CD4-positive, alpha-beta T cell treated with Interleukin-10 for 1 hour (primary cell): ENCODE measurements around the gene AIM2.
"Not testable (repeated sequence)": the region's sequence is repeated elsewhere in the genome, so short reads cannot be mapped to it uniquely, and the experiment has no call there.

Source experiments
- DNase-seq: peaks from one replicate; pipeline ENCODE4 v3.0.0-alpha.2; 2020

AIM2 gene

GRCh38 chr1:159077120-159077961 lies 775 bp upstream of the AIM2 start:
- DNase-seq: peak; percentile 98

GRCh38 chr1:159071970-159072582 lies 4.5 kb downstream of the AIM2 start:
- peak; percentile 65 for DNase-seq

- DNase-seq: no peak
Observed at GRCh38 chr1:159068886-159069285, 7.7 kb downstream of the AIM2 start.

DNA sequence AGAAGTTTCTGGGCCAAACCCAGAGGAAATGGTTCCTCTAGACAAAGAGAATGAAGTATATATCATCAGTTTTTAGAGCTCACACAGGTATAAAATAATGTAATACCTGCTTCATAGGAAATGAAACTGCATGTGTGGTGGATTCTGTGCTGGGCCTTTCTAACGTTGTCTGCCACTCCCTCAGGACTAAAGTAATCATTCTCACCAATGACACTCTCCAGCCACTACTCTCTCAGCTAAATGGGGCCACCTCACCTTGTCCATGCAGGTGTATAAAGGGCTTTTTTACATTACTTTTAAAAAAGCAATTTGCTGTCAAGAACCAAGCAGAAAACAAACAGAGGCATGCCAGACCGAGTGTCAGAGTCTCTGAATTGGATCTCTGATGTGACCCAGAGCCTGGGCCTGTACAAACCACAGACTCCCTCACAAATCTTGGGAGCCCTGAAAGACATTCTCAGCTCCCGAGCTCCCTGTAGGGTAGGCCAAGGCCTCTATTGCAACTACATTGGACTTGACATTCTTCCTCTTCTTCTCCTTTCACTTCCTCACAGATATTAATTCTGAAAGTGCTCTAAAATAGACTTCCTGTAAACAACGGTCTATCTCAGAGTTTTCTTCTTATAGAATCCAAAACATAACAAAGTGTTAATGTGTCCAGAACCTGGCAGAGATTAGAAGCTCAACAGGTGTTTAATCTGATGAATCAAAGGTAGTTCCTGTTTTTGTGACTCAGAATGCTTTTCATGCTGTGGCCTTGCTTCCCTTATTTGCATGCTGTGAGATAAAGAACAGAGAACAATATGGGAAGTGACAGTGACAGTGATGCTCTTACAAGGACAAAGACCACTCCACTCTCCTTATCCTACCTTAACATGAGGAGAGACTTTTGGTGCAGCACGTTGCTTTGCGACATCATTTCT lies 8.6 kb downstream of the AIM2 start:
- peak; percentile 54 for DNase-seq

GRCh38 chr1:159066108-159066507 lies 10.5 kb downstream of the AIM2 start:
- no peak for DNase-seq

GRCh38 chr1:159065106-159065505 lies 11.5 kb downstream of the AIM2 start:
- no peak for DNase-seq

GRCh38 chr1:159058751-159059150 lies 17.8 kb downstream of the AIM2 start:
- DNase-seq: no peak

DNA sequence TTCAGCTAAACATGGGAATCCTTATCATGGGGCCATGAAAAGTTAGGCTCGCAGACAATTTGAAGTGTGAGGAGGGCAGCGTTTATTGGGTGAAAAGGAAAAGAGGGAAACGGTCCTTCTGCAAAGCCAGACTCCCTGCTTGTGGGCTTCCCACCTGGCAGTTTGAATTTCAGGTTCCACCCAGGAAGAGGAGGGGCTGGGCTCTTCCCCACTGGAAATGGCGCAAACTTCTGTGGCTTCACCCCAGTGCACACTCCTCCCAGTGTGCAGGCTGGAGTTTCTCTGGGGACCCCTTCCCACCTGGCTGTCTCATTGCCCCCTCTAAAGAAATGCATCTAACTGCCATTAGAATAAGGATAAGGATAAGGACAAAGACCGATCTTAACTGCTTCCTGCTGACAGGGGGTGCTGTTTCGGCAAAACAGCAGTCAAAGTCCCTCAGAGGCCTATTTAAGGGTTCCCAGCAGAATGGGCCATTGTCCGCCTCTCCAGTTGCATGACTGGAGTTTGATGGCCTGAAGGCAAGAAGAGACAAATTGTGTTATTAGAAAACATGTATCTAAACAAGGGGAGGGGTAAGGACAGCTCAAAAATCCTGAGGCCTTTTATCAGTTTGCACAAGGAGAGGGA lies 20.4 kb downstream of the AIM2 start:
- no peak for DNase-seq

DNA sequence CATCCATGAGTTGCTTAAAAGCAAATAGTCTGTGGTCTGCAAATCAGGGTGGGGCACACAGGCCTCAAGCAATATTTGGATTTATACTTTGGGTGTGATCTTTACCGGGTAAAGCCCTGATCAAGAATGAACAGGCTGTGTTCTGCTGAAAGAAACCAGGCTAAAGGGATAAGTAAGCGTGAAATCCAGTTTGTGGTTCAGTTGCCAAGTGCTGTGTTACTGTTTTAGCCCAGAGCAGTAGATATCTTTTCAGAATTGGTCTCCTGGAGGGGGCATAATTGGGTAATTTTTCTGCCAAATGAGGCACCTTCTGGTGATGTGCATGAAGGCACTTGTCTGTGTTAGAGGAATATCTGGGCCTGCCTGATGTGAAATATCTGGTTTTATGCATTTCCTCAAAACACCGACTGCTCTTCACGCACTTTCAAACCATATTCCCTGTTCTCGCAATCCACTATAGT lies 21.4 kb downstream of the AIM2 start:
- no peak for DNase-seq

DNA sequence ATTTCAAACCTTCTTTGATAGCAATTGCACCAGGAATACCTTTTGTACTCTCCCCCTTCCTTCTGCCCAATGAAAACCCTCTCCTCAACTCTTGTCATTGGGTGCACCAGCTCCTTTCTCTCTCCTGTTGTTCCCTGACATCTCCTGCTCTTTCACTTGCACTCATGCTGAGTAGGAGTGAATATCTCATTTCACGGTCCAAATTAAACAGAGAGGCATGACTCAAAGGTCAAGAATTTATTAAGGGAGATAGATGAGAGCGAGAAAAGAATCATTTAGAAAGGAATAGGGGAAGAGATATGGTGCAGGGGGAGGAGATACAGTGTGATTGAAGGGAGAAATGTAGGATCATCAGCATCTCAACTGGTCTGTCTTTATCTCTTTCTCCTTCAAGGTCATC lies 22.1 kb downstream of the AIM2 start:
- no peak for DNase-seq

DNA sequence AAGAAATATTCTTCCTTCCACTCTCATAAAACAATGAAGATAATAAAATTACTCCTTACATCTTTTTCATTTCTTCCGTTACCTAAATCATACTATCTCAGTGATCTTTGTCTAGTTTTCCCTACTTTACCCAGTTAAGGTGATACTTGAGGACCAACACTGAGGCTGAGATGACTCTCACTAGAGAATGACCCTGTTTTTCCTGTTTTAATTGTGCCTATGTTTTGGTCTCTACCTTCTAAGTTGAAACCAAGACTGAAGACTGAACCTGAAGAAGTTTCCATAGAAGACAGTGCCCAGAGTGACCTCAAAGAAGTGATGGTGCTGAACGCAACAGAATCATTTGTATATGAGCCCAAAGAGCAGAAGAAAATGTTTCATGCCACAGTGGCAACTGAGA lies 25.1 kb downstream of the AIM2 start:
- DNase-seq: no peak

DNA sequence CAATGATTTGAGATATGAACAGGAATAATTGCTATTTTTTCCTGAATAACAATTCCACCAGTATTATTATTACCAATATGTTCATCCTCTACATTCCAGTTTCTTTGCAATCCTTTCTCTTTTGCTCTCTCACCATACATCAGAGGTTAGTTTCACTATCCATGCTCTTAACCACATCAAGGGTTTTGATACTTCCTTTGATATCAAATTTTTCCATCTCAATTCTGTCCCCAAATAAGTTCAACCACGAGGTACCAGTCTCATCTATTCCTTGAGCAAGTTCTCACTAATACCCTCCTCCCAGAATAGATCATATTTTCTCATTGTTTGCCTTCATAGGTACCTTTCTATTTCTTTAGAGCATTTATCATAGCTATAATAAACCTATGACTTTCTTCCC lies 30.1 kb downstream of the AIM2 start:
- peak; percentile 39 for DNase-seq

DNA sequence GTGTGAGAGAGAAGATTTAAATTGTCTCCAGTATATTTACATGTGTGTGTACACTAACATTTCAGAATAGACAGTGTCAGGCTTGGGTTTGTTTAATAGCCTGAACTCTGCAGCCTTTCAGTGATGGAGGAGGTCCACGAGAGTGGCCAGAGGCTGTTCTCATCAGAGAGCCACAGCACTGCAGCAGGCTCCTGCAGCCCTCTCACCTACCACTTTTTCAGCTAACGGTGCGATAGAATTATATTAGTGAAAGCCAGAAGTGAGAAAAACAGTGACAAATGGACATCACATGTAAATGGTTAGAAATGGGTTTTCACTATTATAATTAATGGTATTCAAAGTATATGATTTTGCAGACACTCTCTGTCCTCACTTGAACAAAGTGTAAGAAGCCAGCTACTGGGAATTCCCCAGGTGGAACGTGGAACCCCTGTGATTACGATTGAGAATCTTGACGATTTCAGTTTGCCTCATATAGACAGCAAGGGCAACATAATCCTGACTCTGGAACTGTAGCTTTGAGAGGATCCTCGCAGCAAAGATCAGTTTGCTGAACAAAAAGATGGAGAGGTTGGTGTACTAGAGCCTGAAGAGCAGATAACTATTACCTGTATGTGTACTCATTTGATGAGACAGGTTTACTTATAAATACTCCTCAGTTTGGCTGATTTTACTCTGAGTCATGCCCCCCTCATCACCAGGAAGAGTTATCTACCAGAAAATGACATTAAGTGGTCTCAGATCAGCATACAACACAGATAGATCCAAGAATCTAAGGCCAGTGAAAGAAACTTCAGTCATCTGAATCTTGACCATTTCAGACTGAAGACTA lies 35.5 kb downstream of the AIM2 start:
- DNase-seq: no peak

- DNase-seq: no peak
Observed at GRCh38 chr1:159040206-159040605, 36.4 kb downstream of the AIM2 start.

DNA sequence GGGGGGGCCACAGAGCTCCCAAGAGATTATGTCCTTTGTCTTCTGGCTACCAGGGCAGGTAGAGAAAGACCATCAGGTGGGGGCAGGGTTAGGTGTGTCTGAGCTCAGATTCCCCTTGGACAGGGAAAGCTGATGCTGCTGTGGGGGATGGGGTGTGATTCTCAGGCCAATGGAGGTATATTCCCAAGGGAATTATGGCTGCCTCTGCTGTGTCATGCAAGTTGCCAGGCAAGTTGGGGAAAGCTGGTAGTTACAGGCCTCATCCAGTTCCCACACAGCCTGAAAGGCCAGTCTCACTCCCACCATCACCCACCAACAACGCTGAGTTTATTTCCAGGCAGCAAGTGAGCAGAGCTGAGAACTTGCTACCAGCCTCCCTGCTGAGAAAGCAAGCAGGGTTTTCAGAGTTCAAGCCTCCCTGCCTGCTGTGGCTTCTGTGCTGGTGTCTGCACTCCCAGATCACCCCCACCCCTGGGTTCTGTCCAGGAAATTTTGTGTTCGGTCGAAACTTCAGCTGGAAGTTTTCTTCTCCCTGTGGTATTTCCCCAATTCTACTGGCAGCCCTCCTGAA lies 45.6 kb downstream of the AIM2 start:
- DNase-seq: no peak

GRCh38 chr1:159030311-159030710 lies 46.3 kb downstream of the AIM2 start:
- DNase-seq: no peak

DNA sequence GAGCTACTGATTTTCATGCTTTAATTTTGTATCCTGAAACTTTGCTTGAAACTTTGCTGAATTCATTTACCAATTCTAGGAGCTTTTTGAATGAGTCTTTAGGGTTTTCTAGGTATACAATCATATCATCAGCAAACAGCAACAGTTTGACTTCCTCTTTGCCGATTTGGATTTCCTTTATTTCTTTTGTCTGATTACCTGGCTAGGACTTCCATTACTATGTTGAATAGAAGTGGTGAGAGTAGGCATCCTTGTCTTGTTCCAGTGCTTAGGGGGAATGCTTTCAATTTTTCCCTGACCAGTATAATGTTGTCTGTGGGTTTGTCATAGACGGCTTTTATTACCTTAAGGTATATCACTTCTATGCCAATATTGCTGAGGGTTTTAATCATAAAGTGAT lies 49.7 kb downstream of the AIM2 start:
- DNase-seq: not testable (repeated sequence)

- no peak for DNase-seq
Observed at GRCh38 chr1:159025043-159025442, 51.5 kb downstream of the AIM2 start.

DNA sequence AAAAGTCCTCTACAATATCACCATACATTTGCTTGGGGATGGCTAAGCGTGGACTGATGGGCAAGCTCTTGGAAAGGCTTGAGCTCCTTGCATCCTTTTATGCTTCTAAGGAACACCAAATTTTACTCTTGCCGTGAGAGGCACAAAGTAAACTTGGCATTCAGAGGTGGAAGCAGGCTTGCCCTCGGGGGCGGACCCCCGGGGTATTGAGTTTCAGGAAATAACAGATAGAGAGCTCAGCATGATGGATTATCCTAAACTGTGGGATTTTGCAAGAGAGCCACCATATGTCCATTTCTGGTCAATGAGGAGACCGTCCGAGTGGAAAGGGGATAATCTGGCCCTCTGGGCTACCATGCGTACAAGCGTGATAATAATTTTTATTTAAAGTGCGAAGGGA lies 52.8 kb downstream of the AIM2 start:
- no peak for DNase-seq

- peak; percentile 77 for DNase-seq
Observed at GRCh38 chr1:159015440-159015909, 61.1 kb downstream of the AIM2 start.

DNA sequence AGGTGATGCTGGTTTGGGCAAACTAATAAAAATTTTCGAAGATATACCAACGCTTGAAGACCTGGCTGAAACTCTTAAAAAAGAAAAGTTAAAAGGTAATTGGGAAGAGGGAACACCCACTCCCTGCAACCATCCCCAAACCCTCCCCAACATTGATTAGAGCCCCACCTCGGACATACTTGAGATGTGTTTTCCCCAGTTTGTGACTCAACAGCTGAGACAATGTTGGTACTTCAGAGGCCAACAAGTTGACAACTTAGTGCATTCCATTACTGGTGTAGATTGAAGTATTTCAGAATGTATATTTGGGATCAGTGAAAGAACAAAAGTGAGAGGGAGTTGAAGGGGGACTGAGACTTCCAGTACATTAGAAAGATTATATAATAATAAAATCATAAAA lies 61.7 kb downstream of the AIM2 start:
- no peak for DNase-seq
